ENCODE measurements around the gene N4BP2L2.

The N4BP2L2 gene

DNA sequence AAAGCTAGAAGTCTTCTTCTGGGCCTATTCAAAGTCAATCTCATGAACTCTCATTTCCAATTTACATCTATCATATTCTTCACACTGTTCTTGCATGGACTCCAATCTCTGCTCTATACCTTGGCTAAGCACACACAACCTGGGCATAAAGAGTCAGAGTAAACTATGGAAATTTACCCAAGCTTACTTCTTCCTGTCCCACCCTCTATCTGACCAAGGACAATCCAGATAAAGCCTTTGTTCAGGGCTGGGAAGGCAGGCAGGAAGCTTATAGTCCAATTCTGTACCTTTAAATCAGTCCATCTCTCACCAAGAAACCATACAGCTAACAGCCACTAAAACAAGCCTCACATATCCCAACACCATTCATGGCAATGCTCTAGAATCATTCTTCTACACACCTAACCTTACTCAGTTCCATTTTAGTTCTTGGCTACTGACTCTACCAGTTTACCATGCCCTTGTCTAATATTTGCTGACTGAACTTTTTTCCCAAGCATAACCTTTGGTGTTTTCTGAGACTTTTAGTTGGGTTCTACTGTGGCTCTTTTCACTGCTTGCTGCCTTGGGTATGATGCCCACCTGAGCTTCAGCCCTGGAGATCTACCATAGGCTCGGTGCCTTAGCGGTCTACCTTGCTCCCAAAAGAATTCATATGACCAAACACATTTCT lies 38.9 kb downstream of the N4BP2L2 start:
- TF ChIP-seq, protein P1, sequence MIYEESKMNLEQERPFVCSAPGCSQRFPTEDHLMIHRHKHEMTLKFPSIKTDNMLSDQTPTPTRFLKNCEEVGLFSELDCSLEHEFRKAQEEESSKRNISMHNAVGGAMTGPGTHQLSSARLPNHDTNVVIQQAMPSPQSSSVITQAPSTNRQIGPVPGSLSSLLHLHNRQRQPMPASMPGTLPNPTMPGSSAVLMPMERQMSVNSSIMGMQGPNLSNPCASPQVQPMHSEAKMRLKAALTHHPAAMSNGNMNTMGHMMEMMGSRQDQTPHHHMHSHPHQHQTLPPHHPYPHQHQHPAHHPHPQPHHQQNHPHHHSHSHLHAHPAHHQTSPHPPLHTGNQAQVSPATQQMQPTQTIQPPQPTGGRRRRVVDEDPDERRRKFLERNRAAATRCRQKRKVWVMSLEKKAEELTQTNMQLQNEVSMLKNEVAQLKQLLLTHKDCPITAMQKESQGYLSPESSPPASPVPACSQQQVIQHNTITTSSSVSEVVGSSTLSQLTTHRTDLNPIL (CRISPR knock-in tag; IDR thresholded peaks at IDR 0.05; ENCODE audit: low read depth): no peak
- TF ChIP-seq ZC3H10 (CRISPR knock-in tag; IDR thresholded peaks at IDR 0.05) (no peak), TOX (CRISPR knock-in tag; IDR thresholded peaks at IDR 0.05; ENCODE audit: borderline replicate concordance) (no peak), ZNF8 (CRISPR knock-in tag; IDR thresholded peaks at IDR 0.05) (no peak), ISL1 (CRISPR knock-in tag; IDR thresholded peaks at IDR 0.05) (no peak), ZFP30 (CRISPR knock-in tag; IDR thresholded peaks at IDR 0.05) (no peak), ZNF565 (CRISPR knock-in tag; conservative IDR thresholded peaks at IDR 0.05; ENCODE audit: low read depth) (no peak), RARB (CRISPR knock-in tag; IDR thresholded peaks at IDR 0.05) (no peak), BACH2 (CRISPR knock-in tag; IDR thresholded peaks at IDR 0.05; ENCODE audit: borderline replicate concordance) (no peak), ZFP3 (CRISPR knock-in tag; IDR thresholded peaks at IDR 0.05) (no peak), CSDC2 (CRISPR knock-in tag; IDR thresholded peaks at IDR 0.05) (no peak), ESRRG (CRISPR knock-in tag; IDR thresholded peaks at IDR 0.05) (no peak), PPARA (CRISPR knock-in tag; IDR thresholded peaks at IDR 0.05; ENCODE audit: borderline replicate concordance) (no peak), ZNF70 (CRISPR knock-in tag; IDR thresholded peaks at IDR 0.05) (no peak), GLIS3 (CRISPR knock-in tag; IDR thresholded peaks at IDR 0.05) (no peak), ARNTL (CRISPR knock-in tag; IDR thresholded peaks at IDR 0.05; ENCODE audit: borderline replicate concordance, low read depth) (no peak)
- TF ChIP-seq, protein P2, sequence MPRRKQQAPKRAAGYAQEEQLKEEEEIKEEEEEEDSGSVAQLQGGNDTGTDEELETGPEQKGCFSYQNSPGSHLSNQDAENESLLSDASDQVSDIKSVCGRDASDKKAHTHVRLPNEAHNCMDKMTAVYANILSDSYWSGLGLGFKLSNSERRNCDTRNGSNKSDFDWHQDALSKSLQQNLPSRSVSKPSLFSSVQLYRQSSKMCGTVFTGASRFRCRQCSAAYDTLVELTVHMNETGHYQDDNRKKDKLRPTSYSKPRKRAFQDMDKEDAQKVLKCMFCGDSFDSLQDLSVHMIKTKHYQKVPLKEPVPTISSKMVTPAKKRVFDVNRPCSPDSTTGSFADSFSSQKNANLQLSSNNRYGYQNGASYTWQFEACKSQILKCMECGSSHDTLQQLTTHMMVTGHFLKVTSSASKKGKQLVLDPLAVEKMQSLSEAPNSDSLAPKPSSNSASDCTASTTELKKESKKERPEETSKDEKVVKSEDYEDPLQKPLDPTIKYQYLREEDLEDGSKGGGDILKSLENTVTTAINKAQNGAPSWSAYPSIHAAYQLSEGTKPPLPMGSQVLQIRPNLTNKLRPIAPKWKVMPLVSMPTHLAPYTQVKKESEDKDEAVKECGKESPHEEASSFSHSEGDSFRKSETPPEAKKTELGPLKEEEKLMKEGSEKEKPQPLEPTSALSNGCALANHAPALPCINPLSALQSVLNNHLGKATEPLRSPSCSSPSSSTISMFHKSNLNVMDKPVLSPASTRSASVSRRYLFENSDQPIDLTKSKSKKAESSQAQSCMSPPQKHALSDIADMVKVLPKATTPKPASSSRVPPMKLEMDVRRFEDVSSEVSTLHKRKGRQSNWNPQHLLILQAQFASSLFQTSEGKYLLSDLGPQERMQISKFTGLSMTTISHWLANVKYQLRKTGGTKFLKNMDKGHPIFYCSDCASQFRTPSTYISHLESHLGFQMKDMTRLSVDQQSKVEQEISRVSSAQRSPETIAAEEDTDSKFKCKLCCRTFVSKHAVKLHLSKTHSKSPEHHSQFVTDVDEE (CRISPR knock-in tag; IDR thresholded peaks at IDR 0.05): no peak
- TF ChIP-seq, protein P3, sequence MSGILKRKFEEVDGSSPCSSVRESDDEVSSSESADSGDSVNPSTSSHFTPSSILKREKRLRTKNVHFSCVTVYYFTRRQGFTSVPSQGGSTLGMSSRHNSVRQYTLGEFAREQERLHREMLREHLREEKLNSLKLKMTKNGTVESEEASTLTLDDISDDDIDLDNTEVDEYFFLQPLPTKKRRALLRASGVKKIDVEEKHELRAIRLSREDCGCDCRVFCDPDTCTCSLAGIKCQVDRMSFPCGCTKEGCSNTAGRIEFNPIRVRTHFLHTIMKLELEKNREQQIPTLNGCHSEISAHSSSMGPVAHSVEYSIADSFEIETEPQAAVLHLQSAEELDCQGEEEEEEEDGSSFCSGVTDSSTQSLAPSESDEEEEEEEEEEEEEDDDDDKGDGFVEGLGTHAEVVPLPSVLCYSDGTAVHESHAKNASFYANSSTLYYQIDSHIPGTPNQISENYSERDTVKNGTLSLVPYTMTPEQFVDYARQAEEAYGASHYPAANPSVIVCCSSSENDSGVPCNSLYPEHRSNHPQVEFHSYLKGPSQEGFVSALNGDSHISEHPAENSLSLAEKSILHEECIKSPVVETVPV (CRISPR knock-in tag; IDR thresholded peaks at IDR 0.05): no peak
- TF ChIP-seq, protein P4, sequence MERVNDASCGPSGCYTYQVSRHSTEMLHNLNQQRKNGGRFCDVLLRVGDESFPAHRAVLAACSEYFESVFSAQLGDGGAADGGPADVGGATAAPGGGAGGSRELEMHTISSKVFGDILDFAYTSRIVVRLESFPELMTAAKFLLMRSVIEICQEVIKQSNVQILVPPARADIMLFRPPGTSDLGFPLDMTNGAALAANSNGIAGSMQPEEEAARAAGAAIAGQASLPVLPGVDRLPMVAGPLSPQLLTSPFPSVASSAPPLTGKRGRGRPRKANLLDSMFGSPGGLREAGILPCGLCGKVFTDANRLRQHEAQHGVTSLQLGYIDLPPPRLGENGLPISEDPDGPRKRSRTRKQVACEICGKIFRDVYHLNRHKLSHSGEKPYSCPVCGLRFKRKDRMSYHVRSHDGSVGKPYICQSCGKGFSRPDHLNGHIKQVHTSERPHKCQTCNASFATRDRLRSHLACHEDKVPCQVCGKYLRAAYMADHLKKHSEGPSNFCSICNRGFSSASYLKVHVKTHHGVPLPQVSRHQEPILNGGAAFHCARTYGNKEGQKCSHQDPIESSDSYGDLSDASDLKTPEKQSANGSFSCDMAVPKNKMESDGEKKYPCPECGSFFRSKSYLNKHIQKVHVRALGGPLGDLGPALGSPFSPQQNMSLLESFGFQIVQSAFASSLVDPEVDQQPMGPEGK (CRISPR knock-in tag; IDR thresholded peaks at IDR 0.05; ENCODE audit: borderline replicate concordance): no peak
- TF ChIP-seq, protein P5, sequence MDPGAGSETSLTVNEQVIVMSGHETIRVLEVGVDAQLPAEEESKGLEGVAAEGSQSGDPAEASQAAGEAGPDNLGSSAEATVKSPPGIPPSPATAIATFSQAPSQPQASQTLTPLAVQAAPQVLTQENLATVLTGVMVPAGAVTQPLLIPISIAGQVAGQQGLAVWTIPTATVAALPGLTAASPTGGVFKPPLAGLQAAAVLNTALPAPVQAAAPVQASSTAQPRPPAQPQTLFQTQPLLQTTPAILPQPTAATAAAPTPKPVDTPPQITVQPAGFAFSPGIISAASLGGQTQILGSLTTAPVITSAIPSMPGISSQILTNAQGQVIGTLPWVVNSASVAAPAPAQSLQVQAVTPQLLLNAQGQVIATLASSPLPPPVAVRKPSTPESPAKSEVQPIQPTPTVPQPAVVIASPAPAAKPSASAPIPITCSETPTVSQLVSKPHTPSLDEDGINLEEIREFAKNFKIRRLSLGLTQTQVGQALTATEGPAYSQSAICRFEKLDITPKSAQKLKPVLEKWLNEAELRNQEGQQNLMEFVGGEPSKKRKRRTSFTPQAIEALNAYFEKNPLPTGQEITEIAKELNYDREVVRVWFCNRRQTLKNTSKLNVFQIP (CRISPR knock-in tag; IDR thresholded peaks at IDR 0.05; ENCODE audit: borderline replicate concordance, low read depth): no peak
- no peak for ATAC-seq

DNA sequence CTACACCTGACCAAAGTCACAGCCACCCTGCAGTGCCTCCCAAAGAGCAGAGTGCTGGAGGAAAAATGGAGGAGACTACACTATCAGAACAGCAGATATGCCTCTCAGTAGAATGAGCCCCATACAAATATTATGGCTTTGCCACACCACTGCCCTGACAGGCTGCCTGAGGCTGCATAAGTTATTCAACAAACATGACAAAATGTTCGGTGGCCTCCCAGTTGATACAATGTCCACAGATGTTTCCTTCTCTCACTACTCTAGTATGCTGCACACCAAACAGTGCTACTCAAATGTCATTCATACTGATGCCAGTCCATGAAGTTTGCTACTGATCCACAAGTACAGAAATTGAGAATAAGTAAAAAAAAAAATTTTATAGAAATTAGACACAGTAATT lies 41.0 kb downstream of the N4BP2L2 start:
- no peak for ATAC-seq
- no peak for TF ChIP-seq SNAI2 (CRISPR knock-in tag; IDR thresholded peaks at IDR 0.05)
- TF ChIP-seq, protein P4 (CRISPR knock-in tag; IDR thresholded peaks at IDR 0.05; ENCODE audit: borderline replicate concordance): no peak
- TF ChIP-seq BACH2 (CRISPR knock-in tag; IDR thresholded peaks at IDR 0.05; ENCODE audit: borderline replicate concordance): no peak
- no peak for TF ChIP-seq ZFP3 (CRISPR knock-in tag; IDR thresholded peaks at IDR 0.05)
